ENCODE results near the gene JDP2.

Gene JDP2

GRCh38 chr14:75411214-75411540 lies 16.6 kb upstream of the JDP2 start:
- no peak for DNase-seq

DNA sequence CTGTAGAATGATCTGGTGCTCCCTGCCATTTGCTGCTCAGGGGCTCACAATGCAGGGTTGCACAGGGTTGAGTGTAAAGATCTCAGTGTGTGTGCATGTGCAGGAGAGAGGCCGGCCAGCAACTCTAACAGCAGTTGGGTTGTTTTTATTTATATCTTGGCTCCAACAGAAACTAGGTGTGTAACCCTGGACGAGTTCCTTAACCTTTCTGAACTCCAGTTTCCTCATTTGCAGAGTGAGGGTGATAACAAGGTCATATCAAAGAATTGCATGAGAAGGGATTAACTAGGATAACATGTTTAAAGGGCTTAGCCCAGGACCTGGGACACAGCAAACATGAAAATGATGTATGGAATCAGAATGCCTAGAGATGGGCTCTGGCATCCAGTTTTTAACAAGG lies 14.8 kb upstream of the JDP2 start:
- DNase-seq = no peak

DNA sequence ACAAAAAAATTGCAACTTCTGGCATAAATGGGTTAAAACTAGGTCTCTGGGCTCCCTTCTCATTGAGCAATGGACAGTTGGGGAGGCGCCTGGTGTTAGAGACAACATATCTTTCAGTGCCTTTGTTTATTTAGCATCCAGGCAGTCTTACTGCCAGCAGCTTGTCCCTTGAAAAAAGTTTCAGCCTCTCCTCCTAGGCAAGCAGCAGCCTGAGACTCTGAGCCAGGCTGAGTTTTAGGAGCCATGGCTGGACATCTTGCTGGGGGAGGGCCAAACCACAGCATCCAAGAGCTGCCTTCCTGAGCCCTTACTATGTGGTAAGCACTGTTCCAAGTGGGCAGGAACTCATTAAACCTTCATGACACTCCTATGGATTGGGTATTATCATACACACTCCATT lies 10.1 kb upstream of the JDP2 start:
- DNase-seq = no peak

GRCh38 chr14:75418850-75419768 lies 8.7 kb upstream of the JDP2 start:
- no peak for DNase-seq

- DNase-seq = no peak
Observed at GRCh38 chr14:75422169-75422568, 5.7 kb upstream of the JDP2 start.

GRCh38 chr14:75424496-75424895 lies 3.3 kb upstream of the JDP2 start:
- DNase-seq = no peak

- no peak for DNase-seq
Observed at GRCh38 chr14:75425446-75425845, 2.4 kb upstream of the JDP2 start.

- no peak for DNase-seq
Observed at GRCh38 chr14:75426332-75427125, 1.3 kb upstream of the JDP2 start.

DNA sequence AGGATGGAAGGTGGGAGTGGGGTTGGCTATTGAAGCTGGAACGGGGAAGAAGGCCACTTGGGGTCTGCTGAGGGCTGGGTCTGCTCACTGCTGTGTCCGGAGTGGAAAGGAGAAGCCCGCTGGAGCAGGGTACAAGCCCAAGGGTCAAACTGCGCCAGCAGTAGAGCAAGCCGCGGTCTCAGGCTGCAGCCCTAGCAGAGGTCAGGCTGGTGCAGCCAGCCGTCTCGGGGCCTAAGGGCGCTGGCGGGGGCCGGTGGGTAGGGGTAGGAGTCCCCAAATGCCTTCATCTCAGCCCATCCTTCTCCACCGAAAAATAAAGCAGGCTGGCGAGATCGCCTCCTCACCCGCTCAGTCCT lies 718 bp upstream of the JDP2 start:
- DNase-seq = no peak

DNA sequence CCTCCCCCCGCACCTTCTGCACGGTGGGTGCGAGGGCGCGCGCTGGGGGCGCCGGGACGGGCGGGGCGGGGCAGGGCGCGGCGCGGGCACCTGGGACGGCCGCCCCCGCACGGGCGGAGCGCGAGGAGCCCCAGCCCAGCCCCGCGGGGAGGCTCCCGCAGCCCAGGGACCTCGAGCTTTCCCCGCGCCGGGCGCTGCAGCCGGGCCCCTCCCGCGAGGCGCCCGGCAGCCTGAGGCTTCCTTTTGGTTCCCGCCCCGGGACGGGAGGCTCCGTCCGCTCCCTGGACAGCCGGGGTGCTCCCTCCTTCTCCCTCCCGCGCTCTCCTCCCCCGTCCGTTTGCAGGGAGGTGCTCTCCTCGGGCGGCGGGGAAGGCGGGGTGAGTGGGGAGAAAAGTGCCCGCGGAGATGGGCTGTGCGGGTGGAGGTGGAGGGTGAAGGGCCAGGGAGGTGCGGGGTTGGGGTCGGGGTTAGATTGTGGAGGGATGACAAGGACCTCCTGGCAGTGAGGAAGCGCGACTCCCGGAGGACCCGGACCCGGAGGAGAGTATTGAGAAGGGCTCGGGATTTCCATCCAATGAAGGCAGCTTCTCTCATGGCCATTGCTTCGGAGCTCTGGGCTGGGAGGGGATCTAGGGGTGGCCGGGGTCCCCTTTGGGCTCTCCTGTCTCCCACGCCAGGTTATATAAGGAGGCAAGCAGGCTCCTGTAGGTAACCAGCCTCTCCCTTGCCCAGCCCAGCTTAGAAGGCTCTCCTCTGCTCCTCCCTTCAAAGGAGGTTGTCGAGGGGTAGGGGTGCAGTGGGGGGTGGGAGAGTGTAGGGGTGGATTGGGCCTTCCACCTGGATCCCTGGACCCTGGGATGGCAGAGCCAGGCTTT lies 645 bp downstream of the JDP2 start:
- peak; percentile 49 for DNase-seq

DNA sequence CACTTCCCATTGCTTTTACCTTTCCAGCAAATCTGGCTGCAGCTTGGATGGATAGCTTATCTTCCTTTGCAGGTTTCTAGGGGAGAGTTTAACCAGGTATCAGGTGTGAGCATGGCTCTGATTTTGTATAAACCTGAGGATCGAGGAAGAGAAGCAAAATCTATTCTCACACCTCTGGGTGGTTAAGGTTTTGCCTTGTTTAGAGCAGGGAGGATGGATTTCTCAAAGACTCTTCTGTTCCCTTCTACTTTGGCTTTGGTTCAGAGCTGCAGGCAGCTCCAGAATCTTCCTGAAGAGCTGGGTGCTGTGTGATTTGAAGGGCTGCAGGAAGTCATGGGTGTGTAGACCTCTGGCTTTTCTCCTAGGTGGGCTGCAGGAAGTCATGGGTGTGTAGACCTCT lies 1.7 kb downstream of the JDP2 start:
- DNase-seq = no peak

GRCh38 chr14:75430116-75430515 lies 2.3 kb downstream of the JDP2 start:
- DNase-seq = no peak

DNA sequence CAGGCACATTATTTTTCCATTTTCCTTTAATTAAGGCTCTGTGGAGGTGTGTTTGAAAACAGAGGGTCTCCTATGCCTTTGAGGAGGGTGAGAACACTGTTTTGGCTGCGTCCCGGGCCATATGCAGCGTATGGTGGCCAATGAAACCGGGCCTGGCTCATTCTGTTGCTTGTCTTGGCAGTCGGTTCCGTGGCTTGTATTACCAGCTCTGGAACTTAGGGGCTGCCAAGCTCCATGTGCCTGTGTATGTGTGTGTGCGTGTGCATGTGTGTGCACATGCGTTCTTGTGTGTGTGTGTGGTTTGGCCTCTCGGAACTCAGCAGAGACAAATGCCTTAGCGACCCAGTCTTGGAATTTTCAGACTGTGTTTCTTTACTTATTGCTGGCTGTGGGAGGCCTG lies 2.7 kb downstream of the JDP2 start:
- no peak for DNase-seq

GRCh38 chr14:75430976-75431375 lies 3.2 kb downstream of the JDP2 start:
- DNase-seq = no peak

- no peak for DNase-seq
Observed at GRCh38 chr14:75431827-75432226, 4.0 kb downstream of the JDP2 start.

DNA sequence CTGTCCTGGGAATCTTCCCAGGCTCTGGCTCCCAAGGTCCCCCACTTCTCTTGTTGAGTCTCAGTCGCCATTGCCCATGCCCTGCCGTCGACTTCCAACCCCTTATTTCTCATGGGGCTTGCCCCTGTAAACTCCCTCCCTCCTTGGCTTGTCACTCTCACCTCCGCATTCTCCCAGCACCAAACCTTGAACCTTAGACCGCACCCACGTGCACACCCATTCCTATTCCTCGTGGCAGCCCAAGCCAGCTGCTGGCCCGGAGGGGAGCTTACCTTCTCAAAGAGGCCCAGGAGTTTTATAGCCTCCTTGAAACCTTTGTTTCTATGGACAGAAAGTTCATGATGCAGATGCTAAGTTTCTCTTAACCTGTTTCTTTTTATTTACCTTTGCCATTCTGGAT lies 4.6 kb downstream of the JDP2 start:
- DNase-seq = no peak

GRCh38 chr14:75433631-75434071 lies 5.8 kb downstream of the JDP2 start:
- DNase-seq = no peak

DNA sequence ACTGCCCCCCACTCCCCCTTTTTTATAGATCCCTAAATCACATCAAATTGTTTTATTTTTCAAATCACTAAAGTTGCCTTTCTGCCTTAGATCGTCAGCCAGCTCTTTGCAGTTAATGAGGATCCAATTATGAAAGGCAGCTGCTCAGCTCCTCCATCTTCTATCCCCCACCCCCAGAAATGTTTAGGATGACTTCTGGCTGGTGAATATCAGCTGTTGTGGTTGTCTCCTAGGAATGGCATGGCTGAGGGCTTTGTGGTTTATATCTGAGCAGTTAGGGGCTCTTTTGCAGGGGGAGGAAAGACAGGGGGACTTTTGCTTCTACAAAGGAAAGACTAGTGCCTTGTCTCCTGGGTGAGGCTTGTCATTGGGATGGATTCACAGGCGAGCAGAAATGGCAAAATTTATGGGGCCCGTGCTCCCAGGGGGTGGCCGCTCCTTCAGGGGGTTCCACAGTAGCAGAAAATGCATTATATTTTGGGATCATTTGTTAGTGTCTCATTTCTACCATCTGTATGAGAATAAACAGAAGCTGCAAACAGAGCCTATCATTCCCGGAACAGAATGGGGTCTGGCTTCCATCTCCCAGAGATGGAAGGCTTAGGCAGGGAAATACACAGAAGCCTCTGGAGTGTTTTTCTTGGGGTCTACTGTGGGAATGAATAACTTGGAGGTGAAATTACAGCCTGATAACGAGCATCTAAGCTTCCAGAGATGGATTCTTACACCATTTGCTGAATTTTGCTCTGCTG lies 6.5 kb downstream of the JDP2 start:
- DNase-seq = no peak

GRCh38 chr14:75434890-75435248 lies 7.0 kb downstream of the JDP2 start:
- no peak for DNase-seq

DNA sequence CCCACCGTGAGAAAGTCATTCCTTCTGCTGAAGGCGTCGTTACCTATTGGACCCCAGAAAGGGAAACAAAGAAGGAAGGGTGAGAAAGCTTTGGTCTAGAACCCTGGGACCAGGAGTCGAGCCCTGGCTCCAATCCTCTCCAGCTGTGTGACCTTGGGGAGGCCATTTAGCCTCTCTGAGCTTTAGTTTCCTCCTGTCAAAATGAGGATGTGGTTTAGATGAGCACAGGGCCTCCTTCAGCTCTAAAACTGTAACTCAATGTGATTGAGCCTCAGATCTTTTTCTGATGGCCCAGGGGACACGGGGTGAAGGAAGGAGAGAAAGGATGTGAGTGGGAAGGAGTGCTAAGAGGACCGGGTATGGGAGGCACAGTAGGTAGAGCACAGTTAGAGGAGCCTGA lies 7.7 kb downstream of the JDP2 start:
- no peak for DNase-seq

GRCh38 chr14:75437201-75438143 lies 9.7 kb downstream of the JDP2 start:
- no peak for DNase-seq
